Mesodermal cell (in vitro differentiated cells): ENCODE data around the gene INO80B.

Experiments used
- H3K27ac ChIP-seq: 2 replicates; pipeline ENCODE4 v1.7.0; 2013; ENCODE audit warnings: mild to moderate bottlenecking, low read depth, low read length, moderate library complexity; ENCODE audit not compliant: severe bottlenecking
- H3K36me3 ChIP-seq: 2 replicates; pipeline ENCODE4 v1.7.1; 2013; ENCODE audit warnings: mild to moderate bottlenecking, low read length, moderate library complexity; ENCODE audit not compliant: control insufficient read depth, insufficient read depth
- H3K4me1 ChIP-seq: one replicate; pipeline ENCODE4 v1.7.1; 2013; ENCODE audit warnings: mild to moderate bottlenecking, low read length; ENCODE audit not compliant: insufficient read depth, control insufficient read depth, poor library complexity, severe bottlenecking
- H3K4me3 ChIP-seq: 2 replicates; pipeline ENCODE4 v1.7.0; 2013; ENCODE audit warnings: low read length, control low read depth, mild to moderate bottlenecking; ENCODE audit not compliant: insufficient read depth, poor library complexity, severe bottlenecking; ENCODE audit errors: extremely low read depth
- H3K9me3 ChIP-seq: 2 replicates; pipeline ENCODE4 v1.7.1; 2013; ENCODE audit warnings: mild to moderate bottlenecking, low read length, moderate library complexity; ENCODE audit not compliant: control insufficient read depth
- WGBS, 2 experiments: methylation state at CpG; one replicate each; pipeline ENCODE4 v1.1.5; 2013; ENCODE audit warnings: missing lambda C conversion rate in 2 of 2; ENCODE audit not compliant: insufficient coverage in 2 of 2; 5-methylcytosine and 5-hydroxymethylcytosine counted together

The INO80B gene

GRCh38 chr2:74499267-74499939, 44.5 kb downstream of the INO80B start, which contains the start of gene LBX2:
Gene LBX2 (minus strand): TSS chr2:74499603. CDS start chr2:74499537, 66 bp downstream.
- H3K9me3 ChIP-seq, result no peaks in the 10 kb centered on the region
- peaks cover 21% of the 10 kb centered on the region for H3K4me1 ChIP-seq
- H3K27ac ChIP-seq, result no peak within 1 kb of the TSS
- H3K4me3 ChIP-seq, result peak within 1 kb of the TSS; percentile 39
- 2 to 3% methylated on average over 51 to 58 of the region's 65 CpGs for WGBS, 2 experiments
- peaks cover 9% of the 10 kb centered on the region for H3K36me3 ChIP-seq

DNA sequence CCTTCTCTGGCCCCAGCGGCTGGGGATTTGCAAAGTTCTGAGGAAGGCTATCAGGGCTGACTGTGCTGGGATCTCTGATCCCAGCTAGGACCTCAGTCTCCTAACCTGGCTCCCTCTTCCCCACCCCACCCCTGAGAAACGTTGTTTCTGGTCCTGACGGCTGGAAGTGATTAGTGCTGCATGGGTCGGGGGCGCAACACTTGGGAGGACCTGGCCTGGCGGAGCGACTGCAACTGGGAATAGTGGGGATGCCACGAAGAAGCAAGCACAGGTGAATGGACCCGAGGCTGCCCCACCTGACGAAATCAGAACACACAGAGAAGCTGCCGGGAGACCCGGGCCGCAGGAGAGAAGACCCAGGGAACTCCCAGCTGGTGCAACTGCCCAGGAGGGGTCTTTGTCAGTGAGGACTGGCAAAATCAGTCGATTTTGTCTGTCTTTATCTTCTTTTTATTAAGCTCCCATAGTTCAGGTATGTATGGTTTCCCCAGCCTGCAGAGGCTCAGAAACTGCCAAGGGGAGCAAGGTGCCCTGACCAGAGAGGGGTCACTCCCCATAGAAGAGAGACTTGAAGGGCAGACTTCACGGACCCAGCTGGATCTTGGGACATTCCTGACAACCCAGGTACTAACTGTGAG, 45.2 kb downstream of the INO80B start:
- H3K27ac ChIP-seq, result no peak overlapping the region
- H3K36me3 ChIP-seq, result peaks cover 11% of the 10 kb centered on the region
- peaks cover 21% of the 10 kb centered on the region for H3K4me1 ChIP-seq
- H3K4me3 ChIP-seq, result peak overlapping the region; percentile 39
- 21 to 33% methylated on average over 14 to 15 of the region's 15 CpGs for WGBS, 2 experiments
- H3K9me3 ChIP-seq, result no peaks in the 10 kb centered on the region

- Histone ChIP-seq H3K9me3 (no peaks in the 10 kb centered on the region), H3K4me1 (peaks cover 21% of the 10 kb centered on the region), H3K4me3 (no peak overlapping the region)
These were observed 45.7 kb downstream of the INO80B start for GRCh38 chr2:74500578-74500946.

GRCh38 chr2:74501335-74502071, 46.6 kb downstream of the INO80B start:
- Histone ChIP-seq H3K36me3 (peaks cover 20% of the 10 kb centered on the region), H3K27ac (no peak overlapping the region), H3K4me1 (peaks cover 22% of the 10 kb centered on the region), H3K9me3 (no peaks in the 10 kb centered on the region), H3K4me3 (no peak overlapping the region)
- 54 to 61% methylated on average over 13 to 16 of the region's 18 CpGs for WGBS, 2 experiments

More at GRCh38 chr2:74500578-74500946, 45.7 kb downstream of the INO80B start:
- H3K36me3 ChIP-seq, result peaks cover 13% of the 10 kb centered on the region
- no peak overlapping the region for H3K27ac ChIP-seq

- H3K4me1 ChIP-seq, result peaks cover 26% of the 10 kb centered on the region
- peaks cover 20% of the 10 kb centered on the region for H3K36me3 ChIP-seq
- 15 to 26% methylated on average over 20 to 21 of the region's 32 CpGs for WGBS, 2 experiments
- H3K9me3 ChIP-seq, result no peaks in the 10 kb centered on the region
- peak overlapping the region; percentile 47 for H3K4me3 ChIP-seq
- H3K27ac ChIP-seq, result no peak overlapping the region
These were observed 47.3 kb downstream of the INO80B start for GRCh38 chr2:74502147-74502719.

GRCh38 chr2:74502720-74503505, 48.0 kb downstream of the INO80B start:
- Histone ChIP-seq H3K27ac (peak overlapping the region; percentile 53), H3K36me3 (peaks cover 20% of the 10 kb centered on the region), H3K4me1 (peaks cover 26% of the 10 kb centered on the region), H3K9me3 (no peaks in the 10 kb centered on the region), H3K4me3 (peak overlapping the region; percentile 47)
- WGBS, 2 experiments, result 5 to 6% methylated on average over 46 to 66 of the region's 67 CpGs

DNA sequence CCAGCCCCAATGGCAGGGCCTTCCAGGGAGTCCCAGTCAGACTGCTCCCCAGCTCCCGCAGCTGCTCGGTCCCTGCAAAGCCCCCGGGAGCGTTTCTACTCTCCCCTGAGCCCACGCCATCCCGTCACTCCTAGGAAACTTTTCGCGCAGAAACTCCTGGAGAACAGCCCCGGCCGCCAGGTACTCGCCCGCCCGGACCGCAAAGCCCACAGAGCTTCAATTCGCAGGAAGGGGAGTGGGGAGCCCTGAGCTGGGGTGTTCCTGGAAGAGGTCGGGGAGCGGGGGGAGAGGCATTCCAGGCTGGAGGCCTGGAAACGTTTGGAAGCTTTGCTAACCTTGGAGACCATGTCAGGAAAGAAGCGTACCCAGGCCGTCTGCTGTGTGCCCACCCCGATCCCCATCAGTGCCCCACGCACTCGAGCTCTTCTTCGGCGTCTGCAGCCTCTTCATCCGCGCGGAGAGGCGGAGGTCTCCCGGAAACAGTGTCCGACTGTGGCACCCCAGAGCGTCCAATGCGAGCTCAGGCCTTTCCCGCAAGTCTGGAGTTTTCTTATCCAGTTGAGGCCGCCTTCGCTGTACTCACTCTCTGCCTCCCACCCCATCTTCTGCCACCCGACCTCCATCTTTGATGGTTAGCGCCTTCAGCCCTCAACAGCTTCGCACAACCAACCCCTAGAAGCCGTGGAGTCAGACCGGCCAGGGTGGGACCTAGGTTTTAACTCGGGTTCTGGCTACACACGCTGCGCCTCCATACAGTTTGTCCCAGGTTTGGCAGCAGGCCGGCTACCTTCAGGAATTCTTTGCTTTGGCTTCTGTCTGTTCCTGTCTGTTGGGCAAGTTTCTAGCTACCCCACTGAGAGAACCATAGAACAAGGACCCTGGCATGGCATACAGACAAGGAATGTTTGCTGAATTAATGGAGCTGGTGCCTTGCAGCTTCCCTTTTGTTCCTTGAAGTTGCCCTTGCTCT, 48.9 kb downstream of the INO80B start:
- Histone ChIP-seq H3K9me3 (no peaks in the 10 kb centered on the region), H3K27ac (peak overlapping the region; percentile 53), H3K36me3 (peaks cover 20% of the 10 kb centered on the region), H3K4me3 (peak overlapping the region; percentile 47), H3K4me1 (peaks cover 23% of the 10 kb centered on the region)
- 76 to 77% methylated on average over 41 to 43 of the region's 45 CpGs for WGBS, 2 experiments

- peaks cover 20% of the 10 kb centered on the region for H3K36me3 ChIP-seq
- no peaks in the 10 kb centered on the region for H3K9me3 ChIP-seq
- H3K4me3 ChIP-seq, result no peak overlapping the region
- H3K27ac ChIP-seq, result no peak overlapping the region
- 93% methylated on average over 2 to 3 of the region's 3 CpGs for WGBS, 2 experiments
- peaks cover 18% of the 10 kb centered on the region for H3K4me1 ChIP-seq
These were observed 49.7 kb downstream of the INO80B start for GRCh38 chr2:74504591-74504990.

- WGBS, 2 experiments, result 95 to 100% methylated on average over 6 to 9 of the region's 14 CpGs
- Histone ChIP-seq H3K27ac (no peak overlapping the region), H3K4me3 (no peak overlapping the region), H3K9me3 (no peaks in the 10 kb centered on the region), H3K36me3 (peaks cover 20% of the 10 kb centered on the region), H3K4me1 (peaks cover 18% of the 10 kb centered on the region)
These were observed 50.8 kb downstream of the INO80B start for GRCh38 chr2:74505448-74506246.
